ENCODE data around the gene MORN1. TPM values are rescaled to one million over a fixed set of nuclear protein-coding genes. Genes with fewer than 3 reads are reported as not detected.
A peak's percentile ranks its signal among the peaks of the same experiment; 100 is the strongest.

The MORN1 gene
- total RNA-seq, 4 donors from 2014 or later, result 5.0 to 14.6 (median 9.2) TPM

DNA sequence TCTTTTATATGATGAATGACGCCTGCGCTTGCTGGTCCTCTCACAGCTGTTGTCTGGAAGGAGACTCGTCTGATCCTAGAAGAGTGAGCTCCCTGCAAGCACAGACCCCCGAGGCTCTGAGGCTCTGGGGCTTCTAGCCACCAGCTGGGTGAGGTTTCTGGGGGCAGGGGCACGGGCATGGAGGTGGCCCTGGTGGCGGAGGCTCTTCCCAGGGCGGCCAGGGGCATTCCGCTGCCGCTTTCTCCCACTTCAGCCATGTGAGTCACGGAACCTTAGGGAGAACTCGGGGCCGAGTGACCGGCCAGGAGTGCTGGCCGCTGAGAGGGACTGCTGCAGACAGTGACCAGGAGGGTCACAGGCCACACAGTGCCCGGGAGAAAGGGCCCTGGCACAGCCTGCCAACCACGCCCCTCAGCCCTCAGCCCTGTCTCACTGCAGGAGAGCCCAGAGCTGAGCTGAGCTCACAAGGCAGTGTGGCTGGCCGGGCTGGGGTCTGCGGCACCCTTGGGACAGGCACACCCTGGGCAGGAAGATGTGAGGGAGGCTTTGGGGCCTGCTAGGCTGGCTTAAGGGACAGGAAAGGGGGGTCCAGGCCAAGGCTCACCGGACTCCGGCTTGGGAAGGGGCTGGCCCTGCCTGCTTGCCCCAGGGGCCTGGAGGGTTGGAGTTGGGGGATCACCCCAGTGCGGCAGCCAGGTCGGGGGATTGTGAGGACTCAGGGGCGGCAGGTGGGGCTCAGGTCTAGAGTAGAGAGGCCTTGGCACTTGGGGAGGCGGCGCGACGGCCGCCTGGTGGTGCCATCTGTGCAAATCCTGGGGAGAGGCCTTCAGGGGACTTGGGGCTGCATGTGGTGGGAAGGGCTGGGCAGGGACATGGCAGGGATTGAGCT is 35.7 kb downstream of the MORN1 start:
- peaks cover 0 to 34% (median 16%) of the 10 kb centered on the region in 3 donors for H3K4me1 ChIP-seq
- H3K27ac ChIP-seq, result peak overlapping the region in 3 of 4 donors; percentile 31 to 60 (median 48)
- WGBS, 2 donors (ENCODE audit: low coverage in 1 of 2), result 90 to 100% methylated on average over 1 to 7 of the region's 28 CpGs
- no peaks in the 10 kb centered on the region for H3K27me3 ChIP-seq
- TF ChIP-seq, protein P1, sequence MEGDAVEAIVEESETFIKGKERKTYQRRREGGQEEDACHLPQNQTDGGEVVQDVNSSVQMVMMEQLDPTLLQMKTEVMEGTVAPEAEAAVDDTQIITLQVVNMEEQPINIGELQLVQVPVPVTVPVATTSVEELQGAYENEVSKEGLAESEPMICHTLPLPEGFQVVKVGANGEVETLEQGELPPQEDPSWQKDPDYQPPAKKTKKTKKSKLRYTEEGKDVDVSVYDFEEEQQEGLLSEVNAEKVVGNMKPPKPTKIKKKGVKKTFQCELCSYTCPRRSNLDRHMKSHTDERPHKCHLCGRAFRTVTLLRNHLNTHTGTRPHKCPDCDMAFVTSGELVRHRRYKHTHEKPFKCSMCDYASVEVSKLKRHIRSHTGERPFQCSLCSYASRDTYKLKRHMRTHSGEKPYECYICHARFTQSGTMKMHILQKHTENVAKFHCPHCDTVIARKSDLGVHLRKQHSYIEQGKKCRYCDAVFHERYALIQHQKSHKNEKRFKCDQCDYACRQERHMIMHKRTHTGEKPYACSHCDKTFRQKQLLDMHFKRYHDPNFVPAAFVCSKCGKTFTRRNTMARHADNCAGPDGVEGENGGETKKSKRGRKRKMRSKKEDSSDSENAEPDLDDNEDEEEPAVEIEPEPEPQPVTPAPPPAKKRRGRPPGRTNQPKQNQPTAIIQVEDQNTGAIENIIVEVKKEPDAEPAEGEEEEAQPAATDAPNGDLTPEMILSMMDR (IDR thresholded peaks at IDR 0.05), result no peak
- no peak for TF ChIP-seq POLR2AphosphoS5 (IDR thresholded peaks at IDR 0.05)
- no peak for TF ChIP-seq EP300 (IDR thresholded peaks at IDR 0.05)
- TF ChIP-seq POLR2A (IDR thresholded peaks at IDR 0.05), result no peak
- no peak for ATAC-seq
- no peaks in the 10 kb centered on the region for H3K9me3 ChIP-seq
- no peak overlapping the region for H3K4me3 ChIP-seq
- H3K36me3 ChIP-seq, result peaks cover 0 to 6% of the 10 kb centered on the region in 2 donors

DNA sequence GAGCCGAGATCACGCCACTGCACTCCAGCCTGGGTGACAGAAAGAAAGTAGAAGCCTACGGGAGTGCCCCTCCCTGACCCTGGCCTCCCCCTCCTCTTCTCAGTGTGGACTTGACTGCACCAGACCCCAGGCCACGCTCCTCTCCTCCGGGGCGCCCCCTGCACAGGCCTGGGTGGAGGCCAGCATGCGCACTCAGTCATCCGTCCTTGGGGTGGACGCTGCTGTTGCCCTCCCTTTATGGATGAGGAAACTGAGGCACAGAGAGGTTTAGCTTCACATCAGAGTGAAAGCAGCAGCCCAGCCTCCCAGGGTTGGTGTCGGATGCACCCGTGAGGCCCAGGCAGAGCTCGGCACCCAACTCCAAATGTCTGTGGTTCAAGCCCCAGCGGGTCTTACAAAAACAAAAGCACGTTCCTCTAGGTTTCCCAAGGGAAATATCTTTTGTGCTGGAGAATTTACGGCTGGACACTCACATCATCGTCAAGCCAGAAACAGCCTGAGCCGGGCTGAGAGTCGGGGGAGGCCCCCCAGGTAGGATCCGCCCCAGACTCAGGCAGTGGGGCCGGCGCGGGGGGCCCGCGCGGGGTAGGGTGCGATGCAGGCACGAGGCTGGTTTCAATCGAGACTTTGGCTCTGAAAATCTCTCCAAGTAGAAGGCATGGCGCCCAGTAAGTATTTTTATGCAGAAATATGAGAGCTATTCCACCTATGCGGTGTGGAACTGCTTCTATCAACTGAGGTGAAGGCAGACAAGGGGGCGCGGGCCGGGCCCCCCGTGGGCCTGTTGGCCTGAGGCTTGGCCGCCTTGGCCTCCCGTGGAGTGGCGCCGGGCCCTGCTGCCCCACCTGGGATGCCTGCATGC is 36.6 kb downstream of the MORN1 start:
- H3K36me3 ChIP-seq, result peaks cover 0 to 6% of the 10 kb centered on the region in 2 donors
- ATAC-seq, result peak; percentile 34
- WGBS, 2 donors (ENCODE audit: low coverage in 1 of 2), result 38% methylated on average over 4 of the region's 38 CpGs; no CpG with 5 or more reads in 1 of the 2 donors
- no peaks in the 10 kb centered on the region for H3K27me3 ChIP-seq
- peaks cover 0 to 25% (median 12%) of the 10 kb centered on the region in 3 donors for H3K4me1 ChIP-seq
- TF ChIP-seq EP300 (IDR thresholded peaks at IDR 0.05), result no peak
- TF ChIP-seq POLR2AphosphoS5 (IDR thresholded peaks at IDR 0.05), result no peak
- no peak for TF ChIP-seq POLR2A (IDR thresholded peaks at IDR 0.05)
- TF ChIP-seq, protein P1 (IDR thresholded peaks at IDR 0.05), result no peak
- peak overlapping the region in 3 of 4 donors; percentile 31 to 60 (median 48) for H3K27ac ChIP-seq
- H3K9me3 ChIP-seq, result no peaks in the 10 kb centered on the region
- H3K4me3 ChIP-seq, result no peak overlapping the region

DNA sequence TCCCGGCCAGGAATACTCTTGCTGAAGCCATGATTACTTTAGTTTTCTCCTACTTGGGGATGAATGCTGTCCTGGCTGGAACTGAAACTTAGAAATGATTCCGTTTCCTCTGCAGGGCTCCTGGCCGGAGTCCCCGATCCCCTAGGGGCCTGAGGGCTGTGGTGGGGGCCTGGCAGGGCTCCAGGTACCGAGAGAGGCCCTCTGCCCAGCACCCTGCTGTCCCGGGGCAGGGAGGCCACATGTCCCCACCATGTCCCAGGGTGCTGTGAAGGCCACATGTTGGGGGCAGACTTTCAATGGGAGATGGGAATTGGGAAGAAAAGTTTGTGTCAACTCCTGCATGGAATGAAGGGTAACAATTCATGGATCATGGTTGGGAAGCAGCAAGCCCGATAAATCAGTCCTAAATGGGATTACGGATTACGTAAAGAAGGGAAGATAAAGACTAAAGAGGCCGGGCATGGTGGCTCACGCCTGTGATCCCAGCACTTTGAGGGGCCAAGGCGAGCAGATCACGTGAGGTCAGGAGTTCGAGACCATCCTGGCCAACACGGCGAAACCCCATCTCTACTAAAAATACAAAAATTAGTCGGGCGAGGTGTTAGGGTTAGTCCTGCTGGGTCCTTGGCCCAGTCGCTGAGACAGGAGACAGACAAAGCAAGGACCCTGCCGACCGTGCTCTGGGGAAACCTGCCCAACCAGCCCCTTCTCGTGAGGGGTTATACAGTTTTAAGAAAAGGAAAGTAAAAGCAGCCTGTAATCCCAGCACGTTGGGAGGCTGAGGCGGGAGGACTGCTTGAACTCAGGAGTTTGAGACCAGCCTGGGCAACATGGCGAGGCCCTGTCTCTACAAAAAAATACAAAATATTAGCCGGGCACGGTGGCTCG is 37.6 kb downstream of the MORN1 start:
- Histone ChIP-seq H3K36me3 (peaks cover 0 to 6% of the 10 kb centered on the region in 2 donors), H3K27me3 (no peaks in the 10 kb centered on the region), H3K4me1 (peaks cover 0 to 23% (median 12%) of the 10 kb centered on the region in 3 donors), H3K9me3 (no peaks in the 10 kb centered on the region), H3K4me3 (no peak overlapping the region), H3K27ac (peak overlapping the region in 3 of 4 donors; percentile 43 to 66 (median 57))
- whole genome bisulfite sequencing, 2 donors (ENCODE audit: low coverage in 1 of 2), result 79 to 96% methylated on average over 5 to 14 of the region's 28 CpGs
- no peak for ATAC-seq
- TF ChIP-seq POLR2AphosphoS5 (IDR thresholded peaks at IDR 0.05), result no peak

DNA sequence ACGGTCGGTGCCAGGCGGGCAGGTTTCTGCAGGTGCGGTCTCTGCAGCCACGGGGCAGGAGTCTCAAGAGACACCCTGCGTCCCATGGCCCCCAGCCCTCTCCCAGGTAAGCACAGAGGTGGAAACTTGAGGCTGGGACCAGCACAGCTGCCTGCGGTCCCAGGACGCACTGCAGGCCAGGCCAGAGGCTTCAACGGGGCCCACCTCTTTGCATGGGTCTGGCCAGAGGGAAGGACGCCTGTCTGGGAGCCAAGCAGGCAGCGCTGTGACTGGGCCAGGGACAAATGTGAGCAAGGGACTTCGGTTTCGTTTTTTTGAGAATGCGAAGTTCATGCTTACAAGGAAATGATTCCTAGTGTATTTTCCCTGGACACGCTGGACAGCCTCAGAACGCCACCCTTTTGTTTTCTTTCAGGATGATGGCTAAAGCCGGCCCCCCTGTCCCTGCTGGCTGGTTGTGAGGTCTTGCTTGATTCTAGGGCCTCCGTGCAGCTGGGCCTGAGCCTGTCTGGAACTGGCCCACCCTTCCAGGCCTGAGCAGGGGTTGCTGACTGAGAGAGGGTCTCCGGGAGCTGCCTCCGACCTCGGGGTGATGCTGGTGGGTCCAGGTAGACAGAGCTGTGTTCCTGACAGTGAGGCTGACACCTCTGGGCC is 38.3 kb downstream of the MORN1 start:
- TF ChIP-seq, protein P1 (IDR thresholded peaks at IDR 0.05), result no peak
- TF ChIP-seq POLR2AphosphoS5 (IDR thresholded peaks at IDR 0.05) (no peak), EP300 (IDR thresholded peaks at IDR 0.05) (no peak), POLR2A (IDR thresholded peaks at IDR 0.05) (no peak)
- Histone ChIP-seq H3K27ac (peak overlapping the region in 3 of 4 donors; percentile 43 to 66 (median 57)), H3K4me1 (peaks cover 0 to 23% (median 12%) of the 10 kb centered on the region in 3 donors), H3K27me3 (no peaks in the 10 kb centered on the region), H3K4me3 (no peak overlapping the region), H3K9me3 (no peaks in the 10 kb centered on the region), H3K36me3 (peaks cover 0 to 3% of the 10 kb centered on the region in 2 donors)
- WGBS, 2 donors (ENCODE audit: low coverage in 1 of 2), result 73% methylated on average over 6 of the region's 21 CpGs; no CpG with 5 or more reads in 1 of the 2 donors
- ATAC-seq, result no peak

All from gastroesophageal sphincter (tissue), 4 donors.